Erythroblast (primary cell): ENCODE results near the gene MSANTD1.

Experiments
- GATA1 ChIP-seq: IDR thresholded peaks from 2 replicates; pipeline ENCODE4 v1.6.1; 2011; ENCODE audit warnings: low read depth, mild to moderate bottlenecking, control low read depth, low read length, moderate library complexity
- POLR2A ChIP-seq: IDR thresholded peaks from 2 replicates; pipeline ENCODE4 v1.6.1; 2011; ENCODE audit warnings: mild to moderate bottlenecking, low read length

DNA sequence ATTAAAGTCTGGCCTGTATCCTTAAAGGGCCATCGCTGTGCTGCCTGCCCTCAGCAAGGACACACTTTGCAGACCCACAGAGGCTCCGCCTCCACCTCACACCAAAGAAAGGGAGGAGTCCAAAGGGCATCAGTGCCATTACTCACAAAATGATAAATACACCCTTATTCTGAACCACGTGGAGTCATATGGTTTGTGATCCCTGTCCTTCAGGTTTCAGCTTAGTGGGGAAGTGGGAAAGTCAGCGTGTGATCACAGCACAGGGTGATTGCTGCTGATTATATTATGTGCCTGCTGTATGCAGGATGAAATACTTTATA lies 35.9 kb upstream of the MSANTD1 start:
- no peak for TF ChIP-seq POLR2A
- TF ChIP-seq GATA1 = no peak
